ENCODE results near the gene NPB.
A peak's percentile ranks its signal among the peaks of the same experiment; 100 is the strongest.

NPB gene

GRCh38 chr17:81909231-81909630 lies 7.2 kb downstream of the NPB start:
- H3K9ac ChIP-seq (ENCODE audit: low read depth, low read length): no peak overlapping the region
- no peaks in the 10 kb centered on the region for H3K9me3 ChIP-seq (ENCODE audit: insufficient read depth, low read depth, low read length)
- H3K27me3 ChIP-seq (ENCODE audit: insufficient read depth, low read length): peaks cover 10% of the 10 kb centered on the region
- no peak overlapping the region for H3K27ac ChIP-seq (ENCODE audit: low read depth, low read length)
- H3K4me3 ChIP-seq (ENCODE audit: low read length): no peak overlapping the region
- H3K36me3 ChIP-seq (ENCODE audit: insufficient read depth, low read length): peaks cover 23% of the 10 kb centered on the region
- 94% methylated on average over 12 of the region's 12 CpGs for WGBS
- no peaks in the 10 kb centered on the region for H3K4me1 ChIP-seq (ENCODE audit: insufficient read depth, low read length)

GRCh38 chr17:81909966-81910839 lies 8.2 kb downstream of the NPB start:
- Histone ChIP-seq H3K36me3 (ENCODE audit: insufficient read depth, low read length) (peaks cover 28% of the 10 kb centered on the region), H3K9ac (ENCODE audit: low read depth, low read length) (peak overlapping the region; percentile 73), H3K27me3 (ENCODE audit: insufficient read depth, low read length) (peaks cover 10% of the 10 kb centered on the region), H3K9me3 (ENCODE audit: insufficient read depth, low read depth, low read length) (no peaks in the 10 kb centered on the region), H3K4me3 (ENCODE audit: low read length) (peak overlapping the region; percentile 85), H3K4me1 (ENCODE audit: insufficient read depth, low read length) (no peaks in the 10 kb centered on the region), H3K27ac (ENCODE audit: low read depth, low read length) (peak overlapping the region; percentile 29; the same call in 1 of the 2 replicates)
- 50% methylated on average over 23 of the region's 23 CpGs for WGBS

GRCh38 chr17:81910840-81911276 lies 8.8 kb downstream of the NPB start:
- peaks cover 10% of the 10 kb centered on the region for H3K27me3 ChIP-seq (ENCODE audit: insufficient read depth, low read length)
- H3K27ac ChIP-seq (ENCODE audit: low read depth, low read length): peak overlapping the region; percentile 29; the same call in 1 of the 2 replicates
- H3K4me1 ChIP-seq (ENCODE audit: insufficient read depth, low read length): no peaks in the 10 kb centered on the region
- H3K9me3 ChIP-seq (ENCODE audit: insufficient read depth, low read depth, low read length): no peaks in the 10 kb centered on the region
- peak overlapping the region; percentile 85 for H3K4me3 ChIP-seq (ENCODE audit: low read length)
- H3K9ac ChIP-seq (ENCODE audit: low read depth, low read length): peak overlapping the region; percentile 73
- WGBS: under 1% methylated on average over 55 of the region's 55 CpGs
- H3K36me3 ChIP-seq (ENCODE audit: insufficient read depth, low read length): peaks cover 33% of the 10 kb centered on the region

- Histone ChIP-seq H3K27ac (ENCODE audit: low read depth, low read length) (peak within 1 kb of the TSS; percentile 29; the same call in 1 of the 2 replicates), H3K9ac (ENCODE audit: low read depth, low read length) (peak within 1 kb of the TSS; percentile 73), H3K27me3 (ENCODE audit: insufficient read depth, low read length) (peaks cover 10% of the 10 kb centered on the region), H3K36me3 (ENCODE audit: insufficient read depth, low read length) (peaks cover 36% of the 10 kb centered on the region), H3K4me1 (ENCODE audit: insufficient read depth, low read length) (no peaks in the 10 kb centered on the region), H3K4me3 (ENCODE audit: low read length) (peak within 1 kb of the TSS; percentile 85), H3K9me3 (ENCODE audit: insufficient read depth, low read depth, low read length) (no peaks in the 10 kb centered on the region)
- WGBS: 8% methylated on average over 69 of the region's 84 CpGs
These were observed 9.4 kb downstream of the NPB start, which contains the start of gene PCYT2 for GRCh38 chr17:81911277-81911961. PCYT2 (minus strand) TSS chr17:81911399; CDS start chr17:81911355, 44 bp downstream.

- H3K9ac ChIP-seq (ENCODE audit: low read depth, low read length): no peak overlapping the region
- H3K9me3 ChIP-seq (ENCODE audit: insufficient read depth, low read depth, low read length): no peaks in the 10 kb centered on the region
- H3K4me1 ChIP-seq (ENCODE audit: insufficient read depth, low read length): peaks cover 3% of the 10 kb centered on the region; the same call in 1 of the 2 replicates
- peaks cover 36% of the 10 kb centered on the region for H3K36me3 ChIP-seq (ENCODE audit: insufficient read depth, low read length)
- peak overlapping the region; percentile 41 for H3K4me3 ChIP-seq (ENCODE audit: low read length)
- peaks cover 10% of the 10 kb centered on the region for H3K27me3 ChIP-seq (ENCODE audit: insufficient read depth, low read length)
- WGBS: 92% methylated on average over 19 of the region's 19 CpGs
- peak overlapping the region; percentile 25; the same call in 1 of the 2 replicates for H3K27ac ChIP-seq (ENCODE audit: low read depth, low read length)
These were observed 9.9 kb downstream of the NPB start for GRCh38 chr17:81911969-81912368.

- 93% methylated on average over 31 of the region's 32 CpGs for WGBS
- Histone ChIP-seq H3K36me3 (ENCODE audit: insufficient read depth, low read length) (peaks cover 36% of the 10 kb centered on the region), H3K27me3 (ENCODE audit: insufficient read depth, low read length) (peaks cover 10% of the 10 kb centered on the region), H3K4me3 (ENCODE audit: low read length) (no peak overlapping the region), H3K9ac (ENCODE audit: low read depth, low read length) (no peak overlapping the region), H3K4me1 (ENCODE audit: insufficient read depth, low read length) (peaks cover 6% of the 10 kb centered on the region; the same call in 1 of the 2 replicates), H3K9me3 (ENCODE audit: insufficient read depth, low read depth, low read length) (no peaks in the 10 kb centered on the region), H3K27ac (ENCODE audit: low read depth, low read length) (no peak overlapping the region)
These were observed 10.6 kb downstream of the NPB start for GRCh38 chr17:81912441-81913309.

GRCh38 chr17:81913394-81914102 lies 11.5 kb downstream of the NPB start:
- no peak overlapping the region for H3K4me3 ChIP-seq (ENCODE audit: low read length)
- H3K27me3 ChIP-seq (ENCODE audit: insufficient read depth, low read length): peaks cover 10% of the 10 kb centered on the region
- H3K9ac ChIP-seq (ENCODE audit: low read depth, low read length): no peak overlapping the region
- H3K27ac ChIP-seq (ENCODE audit: low read depth, low read length): no peak overlapping the region
- H3K36me3 ChIP-seq (ENCODE audit: insufficient read depth, low read length): peaks cover 36% of the 10 kb centered on the region
- peaks cover 6% of the 10 kb centered on the region; the same call in 1 of the 2 replicates for H3K4me1 ChIP-seq (ENCODE audit: insufficient read depth, low read length)
- WGBS: 95% methylated on average over 31 of the region's 31 CpGs
- no peaks in the 10 kb centered on the region for H3K9me3 ChIP-seq (ENCODE audit: insufficient read depth, low read depth, low read length)

- H3K27me3 ChIP-seq (ENCODE audit: insufficient read depth, low read length): peaks cover 10% of the 10 kb centered on the region
- WGBS: 96% methylated on average over 36 of the region's 36 CpGs
- no peaks in the 10 kb centered on the region for H3K9me3 ChIP-seq (ENCODE audit: insufficient read depth, low read depth, low read length)
- H3K36me3 ChIP-seq (ENCODE audit: insufficient read depth, low read length): peaks cover 38% of the 10 kb centered on the region
- no peak overlapping the region for H3K27ac ChIP-seq (ENCODE audit: low read depth, low read length)
- H3K4me3 ChIP-seq (ENCODE audit: low read length): no peak overlapping the region
- peaks cover 6% of the 10 kb centered on the region; the same call in 1 of the 2 replicates for H3K4me1 ChIP-seq (ENCODE audit: insufficient read depth, low read length)
- no peak overlapping the region for H3K9ac ChIP-seq (ENCODE audit: low read depth, low read length)
These were observed 12.2 kb downstream of the NPB start for GRCh38 chr17:81914103-81914850.

GRCh38 chr17:81915331-81915730 lies 13.3 kb downstream of the NPB start:
- Histone ChIP-seq H3K4me1 (ENCODE audit: insufficient read depth, low read length) (peaks cover 6% of the 10 kb centered on the region; the same call in 1 of the 2 replicates), H3K9ac (ENCODE audit: low read depth, low read length) (no peak overlapping the region), H3K4me3 (ENCODE audit: low read length) (no peak overlapping the region), H3K36me3 (ENCODE audit: insufficient read depth, low read length) (peaks cover 49% of the 10 kb centered on the region), H3K27me3 (ENCODE audit: insufficient read depth, low read length) (peaks cover 3% of the 10 kb centered on the region), H3K27ac (ENCODE audit: low read depth, low read length) (no peak overlapping the region), H3K9me3 (ENCODE audit: insufficient read depth, low read depth, low read length) (no peaks in the 10 kb centered on the region)
- whole genome bisulfite sequencing: 95% methylated on average over 12 of the region's 12 CpGs

Data from HUES64 (cell line).